ENCODE data around the gene CA10.

The CA10 gene

DNA sequence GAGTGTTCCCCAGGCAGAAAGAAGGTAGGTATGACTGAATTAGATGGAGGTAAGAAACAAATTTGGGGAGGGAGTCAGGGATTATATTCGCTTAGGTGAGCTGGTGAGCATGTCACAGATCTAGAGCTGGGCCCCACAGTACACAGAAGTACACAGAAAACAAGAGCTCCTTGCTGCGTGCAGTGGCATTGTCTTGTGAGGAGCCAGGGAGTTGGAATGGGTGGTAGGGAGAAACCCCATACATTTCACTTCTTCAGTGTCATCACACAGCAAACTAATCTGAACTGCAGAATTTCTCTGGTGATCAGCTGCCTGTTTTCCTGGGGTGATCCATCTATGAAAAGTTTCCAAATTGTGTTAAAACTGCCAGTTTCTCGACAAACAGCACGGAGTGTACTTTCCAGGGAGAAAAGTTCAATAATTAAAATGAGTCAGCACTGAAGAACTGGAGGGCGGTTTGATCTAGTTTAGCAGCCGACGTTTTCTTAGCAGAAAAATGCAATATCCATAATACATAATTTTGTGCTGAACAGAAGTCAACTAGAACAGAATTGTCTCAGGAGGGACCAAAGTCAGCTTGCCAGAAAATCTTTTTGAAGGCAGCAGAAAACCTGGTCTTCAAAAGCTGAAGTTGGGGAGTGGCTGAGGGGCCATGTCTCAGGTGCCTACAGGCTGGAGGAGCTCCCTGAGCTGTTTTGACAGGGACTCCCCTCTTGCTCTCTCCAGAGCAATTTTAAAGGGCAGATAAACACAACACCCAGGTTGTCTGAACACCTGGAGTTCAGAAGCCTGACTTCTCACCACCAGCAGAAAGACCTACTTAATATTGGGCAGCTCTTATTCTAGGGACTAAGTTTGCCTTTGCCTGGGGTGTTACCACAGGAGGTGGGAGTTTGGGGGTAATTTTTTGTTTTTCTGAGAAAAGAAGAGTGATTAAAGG, 448.6 kb downstream of the CA10 start:
- Histone ChIP-seq H3K27ac (replicated peaks) (no peak overlapping the region), H3K27me3 (ENCODE audit: insufficient read depth, poor library complexity, severe bottlenecking) (no peaks in the 10 kb centered on the region), H3K4me3 (replicated peaks; ENCODE audit: insufficient read depth, low read length) (no peak overlapping the region)
- TF ChIP-seq POLR2AphosphoS5 (IDR thresholded peaks at IDR 0.05; ENCODE audit: low read depth) (no peak), SPI1 (IDR thresholded peaks at IDR 0.05; ENCODE audit: borderline replicate concordance, low read depth) (no peak), GABPA (IDR thresholded peaks at IDR 0.05; ENCODE audit: low read depth) (no peak)
- TF ChIP-seq, protein P1, sequence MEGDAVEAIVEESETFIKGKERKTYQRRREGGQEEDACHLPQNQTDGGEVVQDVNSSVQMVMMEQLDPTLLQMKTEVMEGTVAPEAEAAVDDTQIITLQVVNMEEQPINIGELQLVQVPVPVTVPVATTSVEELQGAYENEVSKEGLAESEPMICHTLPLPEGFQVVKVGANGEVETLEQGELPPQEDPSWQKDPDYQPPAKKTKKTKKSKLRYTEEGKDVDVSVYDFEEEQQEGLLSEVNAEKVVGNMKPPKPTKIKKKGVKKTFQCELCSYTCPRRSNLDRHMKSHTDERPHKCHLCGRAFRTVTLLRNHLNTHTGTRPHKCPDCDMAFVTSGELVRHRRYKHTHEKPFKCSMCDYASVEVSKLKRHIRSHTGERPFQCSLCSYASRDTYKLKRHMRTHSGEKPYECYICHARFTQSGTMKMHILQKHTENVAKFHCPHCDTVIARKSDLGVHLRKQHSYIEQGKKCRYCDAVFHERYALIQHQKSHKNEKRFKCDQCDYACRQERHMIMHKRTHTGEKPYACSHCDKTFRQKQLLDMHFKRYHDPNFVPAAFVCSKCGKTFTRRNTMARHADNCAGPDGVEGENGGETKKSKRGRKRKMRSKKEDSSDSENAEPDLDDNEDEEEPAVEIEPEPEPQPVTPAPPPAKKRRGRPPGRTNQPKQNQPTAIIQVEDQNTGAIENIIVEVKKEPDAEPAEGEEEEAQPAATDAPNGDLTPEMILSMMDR (IDR thresholded peaks at IDR 0.05; ENCODE audit: insufficient read depth, low read length) = no peak
- TF ChIP-seq, protein P2, sequence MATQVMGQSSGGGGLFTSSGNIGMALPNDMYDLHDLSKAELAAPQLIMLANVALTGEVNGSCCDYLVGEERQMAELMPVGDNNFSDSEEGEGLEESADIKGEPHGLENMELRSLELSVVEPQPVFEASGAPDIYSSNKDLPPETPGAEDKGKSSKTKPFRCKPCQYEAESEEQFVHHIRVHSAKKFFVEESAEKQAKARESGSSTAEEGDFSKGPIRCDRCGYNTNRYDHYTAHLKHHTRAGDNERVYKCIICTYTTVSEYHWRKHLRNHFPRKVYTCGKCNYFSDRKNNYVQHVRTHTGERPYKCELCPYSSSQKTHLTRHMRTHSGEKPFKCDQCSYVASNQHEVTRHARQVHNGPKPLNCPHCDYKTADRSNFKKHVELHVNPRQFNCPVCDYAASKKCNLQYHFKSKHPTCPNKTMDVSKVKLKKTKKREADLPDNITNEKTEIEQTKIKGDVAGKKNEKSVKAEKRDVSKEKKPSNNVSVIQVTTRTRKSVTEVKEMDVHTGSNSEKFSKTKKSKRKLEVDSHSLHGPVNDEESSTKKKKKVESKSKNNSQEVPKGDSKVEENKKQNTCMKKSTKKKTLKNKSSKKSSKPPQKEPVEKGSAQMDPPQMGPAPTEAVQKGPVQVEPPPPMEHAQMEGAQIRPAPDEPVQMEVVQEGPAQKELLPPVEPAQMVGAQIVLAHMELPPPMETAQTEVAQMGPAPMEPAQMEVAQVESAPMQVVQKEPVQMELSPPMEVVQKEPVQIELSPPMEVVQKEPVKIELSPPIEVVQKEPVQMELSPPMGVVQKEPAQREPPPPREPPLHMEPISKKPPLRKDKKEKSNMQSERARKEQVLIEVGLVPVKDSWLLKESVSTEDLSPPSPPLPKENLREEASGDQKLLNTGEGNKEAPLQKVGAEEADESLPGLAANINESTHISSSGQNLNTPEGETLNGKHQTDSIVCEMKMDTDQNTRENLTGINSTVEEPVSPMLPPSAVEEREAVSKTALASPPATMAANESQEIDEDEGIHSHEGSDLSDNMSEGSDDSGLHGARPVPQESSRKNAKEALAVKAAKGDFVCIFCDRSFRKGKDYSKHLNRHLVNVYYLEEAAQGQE (IDR thresholded peaks at IDR 0.05; ENCODE audit: insufficient replicate concordance, low read depth) = no peak
- no peak for DNase-seq (ENCODE audit: low read depth in 1 of 2, low spot score in 1 of 2)

DNA sequence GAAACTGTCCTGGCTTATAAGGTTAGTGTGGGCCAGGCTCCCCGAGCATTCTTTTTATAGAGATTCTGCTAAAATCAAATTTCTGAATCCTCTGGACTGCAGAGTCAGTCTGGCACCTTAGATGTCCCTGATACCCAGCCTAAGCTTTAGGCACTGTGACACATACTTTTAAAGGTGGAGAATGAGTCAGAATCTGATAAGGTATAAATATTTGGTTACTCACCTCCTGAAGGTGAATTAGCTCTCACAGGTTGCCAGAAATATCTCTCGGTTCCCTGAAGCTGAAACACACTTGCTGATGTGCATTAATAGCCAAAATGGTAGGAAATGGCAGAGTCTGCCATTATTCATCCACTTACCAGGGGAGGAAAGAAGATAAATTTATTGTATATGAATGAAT, 451.3 kb downstream of the CA10 start:
- Histone ChIP-seq H3K27ac (replicated peaks) (no peak overlapping the region), H3K27me3 (ENCODE audit: insufficient read depth, poor library complexity, severe bottlenecking) (no peaks in the 10 kb centered on the region), H3K4me3 (replicated peaks; ENCODE audit: insufficient read depth, low read length) (no peak overlapping the region)
- TF ChIP-seq GABPA (IDR thresholded peaks at IDR 0.05; ENCODE audit: low read depth) (no peak), POLR2AphosphoS5 (IDR thresholded peaks at IDR 0.05; ENCODE audit: low read depth) (no peak), SPI1 (IDR thresholded peaks at IDR 0.05; ENCODE audit: borderline replicate concordance, low read depth) (no peak)
- TF ChIP-seq, protein P1 (IDR thresholded peaks at IDR 0.05; ENCODE audit: insufficient read depth, low read length) = no peak
- TF ChIP-seq, protein P2 (IDR thresholded peaks at IDR 0.05; ENCODE audit: insufficient replicate concordance, low read depth) = no peak
- no peak for DNase-seq (ENCODE audit: low read depth in 1 of 2, low spot score in 1 of 2)

DNA sequence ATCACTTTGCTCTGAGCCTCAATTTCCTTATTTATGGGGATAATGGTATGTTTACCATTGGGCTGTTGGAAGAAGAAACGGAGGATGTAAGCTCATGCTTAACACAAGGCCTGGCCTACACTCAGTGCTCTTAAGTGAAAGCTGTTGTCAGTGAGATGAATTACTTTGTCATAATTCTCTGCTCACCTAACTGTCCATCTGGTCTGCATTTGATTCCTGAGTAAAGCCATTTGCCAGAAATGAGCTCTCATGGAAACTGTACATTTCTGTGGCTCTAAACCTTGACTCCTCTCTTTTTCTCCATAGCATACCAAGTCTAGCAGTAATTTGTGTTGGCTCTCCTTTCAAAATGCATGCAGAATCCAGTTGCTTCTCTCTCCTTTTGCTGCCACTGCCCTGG, 452.4 kb downstream of the CA10 start:
- Histone ChIP-seq H3K27me3 (ENCODE audit: insufficient read depth, poor library complexity, severe bottlenecking) (no peaks in the 10 kb centered on the region), H3K27ac (replicated peaks) (no peak overlapping the region), H3K4me3 (replicated peaks; ENCODE audit: insufficient read depth, low read length) (no peak overlapping the region)
- TF ChIP-seq POLR2AphosphoS5 (IDR thresholded peaks at IDR 0.05; ENCODE audit: low read depth) (no peak), SPI1 (IDR thresholded peaks at IDR 0.05; ENCODE audit: borderline replicate concordance, low read depth) (no peak), GABPA (IDR thresholded peaks at IDR 0.05; ENCODE audit: low read depth) (no peak)
- TF ChIP-seq, protein P2 (IDR thresholded peaks at IDR 0.05; ENCODE audit: insufficient replicate concordance, low read depth) = no peak
- TF ChIP-seq, protein P1 (IDR thresholded peaks at IDR 0.05; ENCODE audit: insufficient read depth, low read length) = no peak
- DNase-seq (ENCODE audit: low read depth in 1 of 2, low spot score in 1 of 2) = no peak

All from HL-60 (cell line).